Fibroblast of pulmonary artery (primary cell): ENCODE results near the gene SMARCB1.

Experiments
- DNase-seq: peaks from one replicate; pipeline ENCODE4 v3.0.0-alpha.2; 2010; ENCODE audit warnings: low read depth
- H3K4me3 ChIP-seq: replicated peaks from 2 replicates; pipeline ENCODE4 v1.5.1; 2011; ENCODE audit warnings: low read depth, mild to moderate bottlenecking, control low read depth, low read length, moderate library complexity
- CTCF ChIP-seq: IDR thresholded peaks from 2 replicates; pipeline ENCODE4 v1.5.1; 2011; ENCODE audit warnings: mild to moderate bottlenecking, control low read depth, low read length, inconsistent platforms; ENCODE audit errors: missing control alignments

SMARCB1 gene

GRCh38 chr22:23834406-23834792 lies 47.6 kb downstream of the SMARCB1 start:
- no peak for TF ChIP-seq CTCF
- H3K4me3 ChIP-seq: no peak overlapping the region
- DNase-seq: no peak

GRCh38 chr22:23834793-23835483 lies 48.2 kb downstream of the SMARCB1 start:
- no peak for TF ChIP-seq CTCF
- H3K4me3 ChIP-seq: no peak overlapping the region
- DNase-seq: no peak

GRCh38 chr22:23835484-23836144 lies 48.8 kb downstream of the SMARCB1 start:
- no peak for TF ChIP-seq CTCF
- no peak for DNase-seq
- no peak overlapping the region for H3K4me3 ChIP-seq

GRCh38 chr22:23836281-23836680 lies 49.5 kb downstream of the SMARCB1 start:
- H3K4me3 ChIP-seq: no peak overlapping the region
- DNase-seq: no peak
- no peak for TF ChIP-seq CTCF

GRCh38 chr22:23836692-23837495 lies 50.1 kb downstream of the SMARCB1 start:
- H3K4me3 ChIP-seq: no peak overlapping the region
- DNase-seq: no peak
- TF ChIP-seq CTCF: no peak

- DNase-seq: no peak
- TF ChIP-seq CTCF: no peak
- no peak overlapping the region for H3K4me3 ChIP-seq
Measured at GRCh38 chr22:23837496-23837859, 50.7 kb downstream of the SMARCB1 start.
